ENCODE results near the gene SLC34A1.

DNA sequence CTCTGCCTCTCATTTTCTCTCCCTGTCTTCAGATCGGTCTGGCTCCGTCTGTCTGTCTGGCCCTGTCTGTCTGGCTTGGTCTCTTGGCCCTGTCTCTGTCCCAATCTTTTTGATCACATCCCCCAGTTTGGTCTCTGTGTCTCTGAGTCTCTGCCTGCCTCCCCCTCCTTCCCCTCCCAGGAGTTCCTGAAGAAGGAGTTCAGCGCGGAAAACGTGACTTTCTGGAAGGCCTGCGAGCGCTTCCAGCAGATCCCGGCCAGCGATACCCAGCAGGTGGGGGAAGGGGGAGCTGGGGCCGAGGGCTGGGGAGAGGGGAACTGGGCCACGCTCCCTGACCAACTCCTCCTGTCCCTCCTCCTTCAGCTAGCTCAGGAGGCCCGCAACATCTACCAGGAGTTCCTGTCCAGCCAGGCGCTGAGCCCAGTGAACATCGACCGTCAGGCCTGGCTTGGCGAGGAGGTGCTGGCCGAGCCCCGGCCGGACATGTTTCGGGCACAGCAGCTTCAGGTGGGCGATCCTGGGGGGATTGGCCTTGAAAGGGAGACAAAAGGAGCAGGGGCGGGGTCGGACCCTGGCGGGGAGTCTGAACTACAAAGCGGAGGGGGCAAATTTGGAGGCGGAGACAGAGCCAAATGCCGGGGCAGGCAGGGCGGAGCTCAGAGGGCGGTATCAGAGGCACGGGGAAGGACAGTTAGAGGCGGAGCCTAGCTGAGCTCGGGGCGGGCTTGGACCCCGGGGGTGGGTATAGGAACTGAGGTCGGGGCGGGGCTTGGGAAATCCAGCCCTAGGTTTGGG, 17.5 kb upstream of the SLC34A1 start:
- TF ChIP-seq POLR2A (IDR thresholded peaks at IDR 0.05; ENCODE audit: low read length) = no peak
- no peak for TF ChIP-seq GATA1 (IDR thresholded peaks at IDR 0.05; ENCODE audit: low read depth, low read length)
